Measurements from ENCODE around the gene KISS1. TPM values are rescaled to one million over a fixed set of nuclear protein-coding genes. Genes with fewer than 3 reads are reported as not detected.

Gene KISS1
- total RNA-seq, 2 donors from 2014 or later: 0.91 TPM; not detected in 1

- no peaks in the 10 kb centered on the region for H3K27me3 ChIP-seq
- DNase-seq: no peak
- no peak for TF ChIP-seq CTCF (IDR thresholded peaks at IDR 0.05)
- H3K4me3 ChIP-seq: no peak overlapping the region
- intact Hi-C loops (cut with DNase I): no loop called here
- no peak overlapping the region for H3K9ac ChIP-seq (ENCODE audit: low read depth in 2 of 2, low read length in 2 of 2)
- H3K36me3 ChIP-seq: no peaks in the 10 kb centered on the region
- H3K27ac ChIP-seq: no peak overlapping the region
- H3K9me3 ChIP-seq: no peaks in the 10 kb centered on the region
- no peaks in the 10 kb centered on the region for H3K4me1 ChIP-seq
These were observed 19.2 kb downstream of the KISS1 start for GRCh38 chr1:204177133-204177532.

GRCh38 chr1:204176049-204176448 lies 20.2 kb downstream of the KISS1 start:
- H3K9me3 ChIP-seq: no peaks in the 10 kb centered on the region
- no peaks in the 10 kb centered on the region for H3K36me3 ChIP-seq
- no peaks in the 10 kb centered on the region for H3K27me3 ChIP-seq
- no peak for TF ChIP-seq CTCF (IDR thresholded peaks at IDR 0.05)
- H3K4me1 ChIP-seq: no peaks in the 10 kb centered on the region
- DNase-seq: no peak
- H3K27ac ChIP-seq: no peak overlapping the region
- H3K9ac ChIP-seq (ENCODE audit: low read depth in 2 of 2, low read length in 2 of 2): no peak overlapping the region
- no peak overlapping the region for H3K4me3 ChIP-seq
- intact Hi-C loops (cut with DNase I): no loop called here

- Histone ChIP-seq H3K4me3 (no peak overlapping the region), H3K9me3 (no peaks in the 10 kb centered on the region)
- intact Hi-C loops (cut with DNase I): no loop called here
These were observed 21.3 kb downstream of the KISS1 start for GRCh38 chr1:204174958-204175357.

GRCh38 chr1:204172404-204173029 lies 23.8 kb downstream of the KISS1 start:
- no peaks in the 10 kb centered on the region for H3K4me1 ChIP-seq
- intact Hi-C loops (cut with DNase I): no loop called here
- no peak overlapping the region for H3K27ac ChIP-seq
- H3K27me3 ChIP-seq: no peaks in the 10 kb centered on the region
- H3K9me3 ChIP-seq: no peaks in the 10 kb centered on the region
- no peak overlapping the region for H3K9ac ChIP-seq (ENCODE audit: low read depth in 2 of 2, low read length in 2 of 2)
- H3K4me3 ChIP-seq: no peak overlapping the region
- TF ChIP-seq CTCF (IDR thresholded peaks at IDR 0.05): no peak
- H3K36me3 ChIP-seq: no peaks in the 10 kb centered on the region
- no peak for DNase-seq

More at GRCh38 chr1:204174958-204175357, 21.3 kb downstream of the KISS1 start:
- no peaks in the 10 kb centered on the region for H3K4me1 ChIP-seq
- H3K27me3 ChIP-seq: no peaks in the 10 kb centered on the region
- no peak for TF ChIP-seq CTCF (IDR thresholded peaks at IDR 0.05)
- no peaks in the 10 kb centered on the region for H3K36me3 ChIP-seq
- H3K27ac ChIP-seq: no peak overlapping the region
- no peak for DNase-seq
- H3K9ac ChIP-seq (ENCODE audit: low read depth in 2 of 2, low read length in 2 of 2): no peak overlapping the region

GRCh38 chr1:204171751-204172178 lies 24.5 kb downstream of the KISS1 start:
- no peak for DNase-seq
- H3K4me3 ChIP-seq: no peak overlapping the region
- H3K4me1 ChIP-seq: no peaks in the 10 kb centered on the region
- no peaks in the 10 kb centered on the region for H3K36me3 ChIP-seq
- no peaks in the 10 kb centered on the region for H3K27me3 ChIP-seq
- H3K9ac ChIP-seq (ENCODE audit: low read depth in 2 of 2, low read length in 2 of 2): no peak overlapping the region
- no peaks in the 10 kb centered on the region for H3K9me3 ChIP-seq
- TF ChIP-seq CTCF (IDR thresholded peaks at IDR 0.05): no peak
- intact Hi-C loops (cut with DNase I): no loop called here
- no peak overlapping the region for H3K27ac ChIP-seq
